H1 (cell line): ENCODE measurements around the gene TLE4. TPM values are rescaled to one million over a fixed set of nuclear protein-coding genes. Genes with fewer than 3 reads are reported as not detected.

Experiments used
- CTCF ChIA-PET: fragments of 300-600 bp; sonication (Branson Sonifier 250); formaldehyde crosslinking; loops from one replicate; lab custom pipeline; 2021; ENCODE audit not compliant: partially characterized antibody; lab: Charles Lee
- POLR2A ChIA-PET: fragments of 300-600 bp; sonication (Branson Sonifier 250); formaldehyde crosslinking; loops from one replicate; lab custom pipeline; 2021; ENCODE audit warnings: inconsistent platforms; ENCODE audit not compliant: partially characterized antibody; lab: Charles Lee
- DNase-seq, 2 experiments: peaks; one replicate each; pipeline versions ENCODE4 v3.0.0 to v3.0.0-alpha.2; 2010 to 2022; ENCODE audit warnings: low spot score in 2 of 2, low read depth in 1 of 2, mixed read lengths in 1 of 2
- FAIRE-seq: peaks from 2 replicates; lab custom pipeline; 2011; peaks lifted over from hg19 to GRCh38; lab: Jason Lieb, UNC
- H2AFZ ChIP-seq: 2 replicates; pipeline ENCODE4 v1.8.1; 2012; ENCODE audit warnings: low read length, inconsistent platforms
- H2AK5ac ChIP-seq: 2 replicates; pipeline ENCODE4 v1.6.1; 2013; ENCODE audit warnings: low read depth, low read length
- H2BK120ac ChIP-seq: replicated peaks from 2 replicates; pipeline ENCODE3; 2013; ENCODE audit warnings: low read depth, low read length, inconsistent platforms
- H2BK12ac ChIP-seq: 2 replicates; pipeline ENCODE4 v1.6.1; 2013; ENCODE audit warnings: low read depth, low read length
- H2BK15ac ChIP-seq: 2 replicates; pipeline ENCODE4 v1.6.1; 2013; ENCODE audit warnings: low read length
- H2BK20ac ChIP-seq: 2 replicates; pipeline ENCODE4 v1.6.1; 2013; ENCODE audit warnings: low read length
- H2BK5ac ChIP-seq: 2 replicates; pipeline ENCODE4 v1.6.1; 2013; ENCODE audit warnings: low read depth, low read length
- H3K14ac ChIP-seq: 2 replicates; pipeline ENCODE4 v1.6.1; 2013; ENCODE audit warnings: inconsistent platforms; ENCODE audit not compliant: insufficient read length
- H3K18ac ChIP-seq: 2 replicates; pipeline ENCODE4 v1.6.1; 2013; ENCODE audit warnings: low read length; ENCODE audit errors: extremely low read depth
- H3K23ac ChIP-seq: 2 replicates; pipeline ENCODE4 v1.6.1; 2013; ENCODE audit warnings: inconsistent platforms; ENCODE audit not compliant: insufficient read length
- H3K23me2 ChIP-seq: 2 replicates; pipeline ENCODE4 v1.6.1; 2013; ENCODE audit warnings: low read depth, low read length
- H3K27ac ChIP-seq: 2 replicates; pipeline ENCODE4 v1.6.1; 2011; ENCODE audit warnings: low read depth, low read length, inconsistent platforms
- H3K27me3 ChIP-seq, 4 experiments: replicated peaks in 1 of 4; 1 replicate in 1 of 4; 2 replicates in 3 of 4; pipeline versions ENCODE4 v1.6.1 to v1.8.1; 2011 to 2013; ENCODE audit warnings: low read length in 3 of 4, mild to moderate bottlenecking in 3 of 4, inconsistent platforms in 2 of 4, mixed read lengths in 2 of 4, moderate library complexity in 1 of 4; ENCODE audit not compliant: control insufficient read depth in 3 of 4, insufficient read depth in 3 of 4; ENCODE audit errors: extremely low read depth in 1 of 4
- H3K36me3 ChIP-seq, 4 experiments: 2 replicates each; pipeline versions ENCODE4 v1.6.1 to v1.8.1; 2011 to 2013; ENCODE audit warnings: mild to moderate bottlenecking in 4 of 4, low read length in 3 of 4, moderate library complexity in 2 of 4, control low read depth in 1 of 4, inconsistent platforms in 1 of 4; ENCODE audit not compliant: insufficient read depth in 4 of 4, control insufficient read depth in 2 of 4
- H3K4ac ChIP-seq: replicated peaks from 2 replicates; pipeline ENCODE3; 2013; ENCODE audit warnings: low read length, low read depth, mixed read lengths, inconsistent platforms; ENCODE audit not compliant: insufficient read length
- H3K4me1 ChIP-seq, 4 experiments: replicated peaks in 1 of 4; 1 replicate in 1 of 4; 2 replicates in 3 of 4; pipeline versions ENCODE4 v1.6.1 to v1.8.1; 2011 to 2013; ENCODE audit warnings: low read length in 3 of 4, inconsistent platforms in 2 of 4, mixed read lengths in 1 of 4; ENCODE audit not compliant: insufficient read depth in 4 of 4, control insufficient read depth in 3 of 4
- H3K4me2 ChIP-seq, 2 experiments: 2 replicates each; pipeline versions ENCODE4 v1.6.1 to v1.8.1; 2011 to 2013; ENCODE audit warnings: low read depth in 2 of 2, low read length in 2 of 2, control low read depth in 1 of 2, inconsistent platforms in 1 of 2, mild to moderate bottlenecking in 1 of 2; ENCODE audit not compliant: insufficient read depth in 1 of 2
- H3K4me3 ChIP-seq, 4 experiments: fragments of 200-600, 300-600 bp in 1 of 4; sonication (generic), shearing (Covaris generic), sonication (Bioruptor Twin) in 1 of 4; 2 replicates each; pipeline versions ENCODE4 v1.5.1 to v1.8.1; 2011 to 2016; ENCODE audit warnings: low read length in 4 of 4, low read depth in 3 of 4, control low read depth in 2 of 4, inconsistent platforms in 2 of 4, mild to moderate bottlenecking in 2 of 4, mixed read lengths in 1 of 4, moderate library complexity in 1 of 4; ENCODE audit not compliant: insufficient read depth in 2 of 4; ENCODE audit errors: extremely low read depth in 1 of 4
- H3K56ac ChIP-seq: replicated peaks from 2 replicates; pipeline ENCODE3; 2013; ENCODE audit warnings: low read depth, mild to moderate bottlenecking, mixed read lengths, low read length, inconsistent platforms; ENCODE audit not compliant: insufficient read length
- H3K79me1 ChIP-seq: 2 replicates; pipeline ENCODE4 v1.6.1; 2013; ENCODE audit warnings: low read depth, low read length, control low read depth
- H3K79me2 ChIP-seq, 2 experiments: 2 replicates each; pipeline versions ENCODE4 v1.6.1 to v1.8.1; 2012 to 2013; ENCODE audit warnings: low read length in 2 of 2, mild to moderate bottlenecking in 2 of 2, inconsistent platforms in 1 of 2; ENCODE audit not compliant: insufficient read depth in 2 of 2, control insufficient read depth in 1 of 2
- H3K9ac ChIP-seq, 4 experiments: replicated peaks in 1 of 4; 1 replicate in 1 of 4; 2 replicates in 3 of 4; pipeline versions ENCODE4 v1.6.1 to v1.8.1; 2011 to 2013; ENCODE audit warnings: low read depth in 3 of 4, low read length in 3 of 4, control low read depth in 2 of 4, mild to moderate bottlenecking in 2 of 4, moderate library complexity in 2 of 4, inconsistent platforms in 1 of 4; ENCODE audit errors: extremely low read depth in 1 of 4
- H3K9me3 ChIP-seq, 2 experiments: 2 replicates each; pipeline versions ENCODE4 v1.6.1 to v1.8.1; 2012 to 2013; ENCODE audit warnings: mild to moderate bottlenecking in 2 of 2, moderate library complexity in 2 of 2, control low read depth in 1 of 2, inconsistent platforms in 1 of 2, low read depth in 1 of 2, low read length in 1 of 2, mixed read lengths in 1 of 2; ENCODE audit not compliant: insufficient read depth in 2 of 2
- H4K20me1 ChIP-seq, 2 experiments: replicated peaks in 1 of 2; 2 replicates each; pipeline versions ENCODE3 to v1.8.1; 2011 to 2013; ENCODE audit warnings: inconsistent platforms in 2 of 2, low read length in 2 of 2, mild to moderate bottlenecking in 1 of 2; ENCODE audit not compliant: insufficient read depth in 2 of 2, control insufficient read depth in 1 of 2
- H4K5ac ChIP-seq: 2 replicates; pipeline ENCODE4 v1.6.1; 2013; ENCODE audit warnings: low read length, low read depth, mixed read lengths, inconsistent platforms; ENCODE audit not compliant: insufficient read length
- H4K8ac ChIP-seq: 2 replicates; pipeline ENCODE4 v1.8.0; 2013; ENCODE audit warnings: mild to moderate bottlenecking, moderate library complexity, low read length, inconsistent platforms; ENCODE audit not compliant: insufficient read depth; ENCODE audit errors: extremely low read depth
- H4K91ac ChIP-seq: replicated peaks from 2 replicates; pipeline ENCODE3; 2013; ENCODE audit warnings: low read length, mixed read lengths, inconsistent platforms; ENCODE audit not compliant: insufficient read length
- CHD1 ChIP-seq: IDR thresholded peaks from 2 replicates; pipeline ENCODE4 v1.6.1; 2012; ENCODE audit warnings: low read depth, low read length, improper control_type of control experiment
- CTBP2 ChIP-seq: IDR thresholded peaks from 2 replicates; pipeline ENCODE4 v1.7.0; 2011; ENCODE audit warnings: borderline replicate concordance, mild to moderate bottlenecking, moderate library complexity, mixed read lengths, low read length; ENCODE audit not compliant: insufficient read depth, insufficient read length
- GABPA ChIP-seq: IDR thresholded peaks from 2 replicates; pipeline ENCODE4 v1.6.1; 2011; ENCODE audit warnings: mild to moderate bottlenecking, low read length, moderate library complexity, borderline replicate concordance; ENCODE audit not compliant: insufficient read depth
- KDM5A ChIP-seq: fragments of 200-600 bp; IDR thresholded peaks from 2 replicates; pipeline ENCODE4 v1.7.1; 2012; ENCODE audit warnings: mild to moderate bottlenecking, low read length, inconsistent platforms, mixed read lengths
- MAFK ChIP-seq: IDR thresholded peaks from 2 replicates; pipeline ENCODE4 v1.6.1; 2012; ENCODE audit warnings: low read depth, mild to moderate bottlenecking, improper control_type of control experiment, low read length
- PHF8 ChIP-seq: fragments of 200-600 bp; sonication (generic); conservative IDR thresholded peaks from 2 replicates; pipeline ENCODE4 v1.7.1; 2012; ENCODE audit warnings: low read depth, mild to moderate bottlenecking, inconsistent platforms, low read length, moderate library complexity
- RAD21 ChIP-seq, 2 experiments: IDR thresholded peaks in 1 of 2; conservative IDR thresholded peaks in 1 of 2; 2 replicates each; pipeline ENCODE4 v1.6.1; 2011; ENCODE audit warnings: low read depth in 2 of 2, low read length in 2 of 2, improper control_type of control experiment in 1 of 2, inconsistent platforms in 1 of 2, mild to moderate bottlenecking in 1 of 2, moderate library complexity in 1 of 2
- RFX5 ChIP-seq: IDR thresholded peaks from 2 replicates; pipeline ENCODE4 v1.6.1; 2011; ENCODE audit warnings: low read depth, low read length, improper control_type of control experiment, borderline replicate concordance
- TAF7 ChIP-seq: optimal IDR thresholded peaks from 2 replicates; pipeline ENCODE3; 2011; ENCODE audit warnings: low read depth, mild to moderate bottlenecking, inconsistent platforms, low read length, moderate library complexity, borderline replicate concordance
- TBP ChIP-seq: IDR thresholded peaks from 2 replicates; pipeline ENCODE4 v1.6.1; 2011; ENCODE audit warnings: low read depth, low read length, improper control_type of control experiment
- TEAD4 ChIP-seq: IDR thresholded peaks from 2 replicates; pipeline ENCODE4 v1.6.1; 2012; ENCODE audit warnings: low read depth, low read length, inconsistent platforms, mixed read lengths
- ZNF274 ChIP-seq: IDR thresholded peaks from 2 replicates; pipeline ENCODE4 v1.7.0; 2012; ENCODE audit warnings: low read length, borderline replicate concordance; ENCODE audit errors: extremely low read depth
- WGBS, 2 experiments: shearing (Covaris generic) in 1 of 2; methylation state at CpG; one replicate each; pipeline versions ENCODE4 v1.1.6 to v1.1.7; 2013 to 2015; ENCODE audit warnings: low lambda C conversion rate in 2 of 2, mixed read lengths in 2 of 2, inconsistent platforms in 1 of 2, low coverage in 1 of 2, missing lambda C conversion rate in 1 of 2; ENCODE audit not compliant: insufficient replicate concordance in 2 of 2, insufficient coverage in 1 of 2, insufficient read length in 1 of 2; ENCODE audit errors: extremely low coverage in 1 of 2, missing lambda C conversion rate in 1 of 2; 5-methylcytosine and 5-hydroxymethylcytosine counted together
- polyA plus RNA-seq, 7 experiments: library from polyadenylated mRNA; depleted of rRNA in 3 of 7; stranded (reverse) in 5 of 7; unstranded in 2 of 7; fragments of >200 nt in 5 of 7; fragments of 200-250 nt in 2 of 7; gene quantifications; 1 replicate in 5 of 7; 2 replicates in 1 of 7; 4 replicates in 1 of 7; pipeline versions ENCODE4 v1.2.1 to v1.2.3, GENCODE V29; 2011 to 2013; ENCODE audit warnings: missing spikeins in 2 of 7, mixed read lengths in 2 of 7
- total RNA-seq: library from RNA; stranded (reverse); fragmentation: NEBNext Ultra II Directional; extraction: Animal tissue kit (Norgen Biotek cat#: 25700); gene quantifications from 2 replicates; pipeline ENCODE4 v1.2.1, GENCODE V29; 2021

TLE4 gene
- total and polyA plus RNA-seq, 2 of the 8 experiments (the other 6 are each of a cell fraction or from before 2014, with no cell fraction given): 32.4 to 36.9 TPM

- H4K20me1 ChIP-seq: peaks cover 0 to 2% of the 10 kb centered on the region in 2 experiments
- H3K9ac ChIP-seq: no peak overlapping the region
- H3K56ac ChIP-seq: no peak overlapping the region
- H3K36me3 ChIP-seq: no peaks in the 10 kb centered on the region
- no peaks in the 10 kb centered on the region for H3K23me2 ChIP-seq
- H2BK15ac ChIP-seq: no peak overlapping the region
- no peaks in the 10 kb centered on the region for H3K79me1 ChIP-seq
- no peak overlapping the region for H2AK5ac ChIP-seq
- H3K9me3 ChIP-seq: no peaks in the 10 kb centered on the region
- CTCF ChIA-PET: interaction anchor here (0.6 kb wide), 1 partner anchor 244 kb away, joined by 3 read pairs; no protein-coding TSS in a partner anchor
- H4K91ac ChIP-seq: no peak overlapping the region
- H3K14ac ChIP-seq: no peak overlapping the region
- no peak overlapping the region for H2BK12ac ChIP-seq
- H3K4me2 ChIP-seq: no peak overlapping the region
- no peak overlapping the region for H2BK5ac ChIP-seq
- H3K79me2 ChIP-seq: 0 out of 4 replicates have a peak, but pooled peaks cover 0 to 2% of the 10 kb centered on the region in 2 experiments
- no peak overlapping the region for H2BK20ac ChIP-seq
- WGBS, 2 experiments: 74% methylated on average over 3 of the region's 3 CpGs; no CpG with 5 or more reads in 1 of the 2 experiments
- no peak overlapping the region for H2AFZ ChIP-seq
- POLR2A ChIA-PET: interaction anchor here (1.3 to 1.4 kb wide), 2 partner anchors 8 to 99 kb away, joined by 3 to 4 read pairs; partner anchors contain the start of gene TLE4
- H4K8ac ChIP-seq: no peak overlapping the region
- no peak overlapping the region for H2BK120ac ChIP-seq
- H3K27ac ChIP-seq: peak overlapping the region; percentile 11; the same call in 1 of the 2 replicates
- no peak overlapping the region for H3K23ac ChIP-seq
- no peak overlapping the region for H4K5ac ChIP-seq
- no peak overlapping the region for H3K4me3 ChIP-seq
- DNase-seq (no peak), FAIRE-seq (no peak)
- H3K27me3 ChIP-seq: no peaks in the 10 kb centered on the region
- H3K18ac ChIP-seq: no peak overlapping the region
- H3K4ac ChIP-seq: no peak overlapping the region
- peaks cover 2 to 22% (median 15%) of the 10 kb centered on the region in 4 experiments; a peak in 5 of 7 replicates for H3K4me1 ChIP-seq
- TF ChIP-seq RFX5 (no peak), TBP (no peak), CTBP2 (no peak), TAF7 (no peak), PHF8 (no peak), TEAD4 (no peak), RAD21 (IDR thresholded peaks at IDR 0.05 in 1 of 2, conservative IDR thresholded peaks at IDR 0.05 in 1 of 2; ENCODE audit: low read depth in 2 of 2, low read length in 2 of 2) (no peak), ZNF274 (no peak), KDM5A (no peak), MAFK (no peak), CHD1 (no peak), GABPA (no peak)
Measured at GRCh38 chr9:79670269-79670961, 98.7 kb downstream of the TLE4 start.
